ENCODE data around the gene PTCD3. TPM values are rescaled to one million over a fixed set of nuclear protein-coding genes. Genes with fewer than 3 reads are reported as not detected.

PTCD3 gene
- total RNA-seq, 4 donors from 2014 or later: 60.1 to 287 (median 94.3) TPM

DNA sequence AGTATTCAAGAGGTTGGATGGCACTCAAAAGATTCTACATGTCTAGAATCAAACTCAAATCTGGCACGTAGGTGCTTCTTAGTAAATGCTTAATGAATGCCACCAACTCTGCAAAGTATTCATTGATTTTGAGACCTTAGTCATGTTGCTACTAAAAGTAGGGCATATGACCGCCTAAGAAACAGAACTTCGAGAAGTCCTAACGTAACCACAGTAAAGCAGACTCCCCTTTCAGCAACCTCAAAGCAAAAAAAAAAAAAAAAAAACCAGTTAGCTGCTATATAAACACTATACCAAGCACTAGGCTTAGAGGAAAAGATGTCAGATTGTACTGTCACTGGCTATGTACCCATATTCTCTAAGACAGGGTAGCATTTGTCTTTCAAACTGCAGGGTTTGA is 33.9 kb downstream of the PTCD3 start:
- DNase-seq: no peak
- H3K4me1 ChIP-seq: no peaks in the 10 kb centered on the region
- TF ChIP-seq POLR2A (IDR thresholded peaks at IDR 0.05): no peak
- TF ChIP-seq, protein P1, sequence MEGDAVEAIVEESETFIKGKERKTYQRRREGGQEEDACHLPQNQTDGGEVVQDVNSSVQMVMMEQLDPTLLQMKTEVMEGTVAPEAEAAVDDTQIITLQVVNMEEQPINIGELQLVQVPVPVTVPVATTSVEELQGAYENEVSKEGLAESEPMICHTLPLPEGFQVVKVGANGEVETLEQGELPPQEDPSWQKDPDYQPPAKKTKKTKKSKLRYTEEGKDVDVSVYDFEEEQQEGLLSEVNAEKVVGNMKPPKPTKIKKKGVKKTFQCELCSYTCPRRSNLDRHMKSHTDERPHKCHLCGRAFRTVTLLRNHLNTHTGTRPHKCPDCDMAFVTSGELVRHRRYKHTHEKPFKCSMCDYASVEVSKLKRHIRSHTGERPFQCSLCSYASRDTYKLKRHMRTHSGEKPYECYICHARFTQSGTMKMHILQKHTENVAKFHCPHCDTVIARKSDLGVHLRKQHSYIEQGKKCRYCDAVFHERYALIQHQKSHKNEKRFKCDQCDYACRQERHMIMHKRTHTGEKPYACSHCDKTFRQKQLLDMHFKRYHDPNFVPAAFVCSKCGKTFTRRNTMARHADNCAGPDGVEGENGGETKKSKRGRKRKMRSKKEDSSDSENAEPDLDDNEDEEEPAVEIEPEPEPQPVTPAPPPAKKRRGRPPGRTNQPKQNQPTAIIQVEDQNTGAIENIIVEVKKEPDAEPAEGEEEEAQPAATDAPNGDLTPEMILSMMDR (IDR thresholded peaks at IDR 0.05): no peak
- H3K27me3 ChIP-seq: no peaks in the 10 kb centered on the region
- H3K36me3 ChIP-seq: peaks cover 0 to 90% (median 3%) of the 10 kb centered on the region in 3 donors
- no peak overlapping the region for H3K4me3 ChIP-seq
- no peak overlapping the region for H3K27ac ChIP-seq
- H3K9me3 ChIP-seq: no peaks in the 10 kb centered on the region

- no peaks in the 10 kb centered on the region for H3K4me1 ChIP-seq
- DNase-seq: no peak
- H3K36me3 ChIP-seq: peaks cover 0 to 90% (median 3%) of the 10 kb centered on the region in 3 donors
- no peak overlapping the region for H3K4me3 ChIP-seq
- no peak overlapping the region for H3K27ac ChIP-seq
- no peaks in the 10 kb centered on the region for H3K9me3 ChIP-seq
- TF ChIP-seq, protein P1 (IDR thresholded peaks at IDR 0.05): no peak
- no peak for TF ChIP-seq POLR2A (IDR thresholded peaks at IDR 0.05)
- no peaks in the 10 kb centered on the region for H3K27me3 ChIP-seq
Measured at GRCh38 chr2:86140969-86141392, 34.9 kb downstream of the PTCD3 start.

- DNase-seq: no peak
Measured at GRCh38 chr2:86142436-86143257, 36.6 kb downstream of the PTCD3 start.

GRCh38 chr2:86143307-86143706 is 37.3 kb downstream of the PTCD3 start:
- Histone ChIP-seq H3K4me1 (no peaks in the 10 kb centered on the region), H3K27ac (no peak overlapping the region), H3K36me3 (peaks cover 0 to 90% (median 0%) of the 10 kb centered on the region in 3 donors), H3K9me3 (no peaks in the 10 kb centered on the region), H3K4me3 (no peak overlapping the region), H3K27me3 (no peaks in the 10 kb centered on the region)
- TF ChIP-seq, protein P1 (IDR thresholded peaks at IDR 0.05): no peak
- no peak for TF ChIP-seq POLR2A (IDR thresholded peaks at IDR 0.05)
- no peak for DNase-seq

More at GRCh38 chr2:86142436-86143257, 36.6 kb downstream of the PTCD3 start:
- TF ChIP-seq, protein P1 (IDR thresholded peaks at IDR 0.05): no peak
- TF ChIP-seq POLR2A (IDR thresholded peaks at IDR 0.05): no peak
- H3K4me3 ChIP-seq: no peak overlapping the region
- peaks cover 0 to 90% (median under 1%) of the 10 kb centered on the region in 3 donors for H3K36me3 ChIP-seq
- no peaks in the 10 kb centered on the region for H3K4me1 ChIP-seq
- no peaks in the 10 kb centered on the region for H3K9me3 ChIP-seq
- no peaks in the 10 kb centered on the region for H3K27me3 ChIP-seq
- H3K27ac ChIP-seq: no peak overlapping the region

DNA sequence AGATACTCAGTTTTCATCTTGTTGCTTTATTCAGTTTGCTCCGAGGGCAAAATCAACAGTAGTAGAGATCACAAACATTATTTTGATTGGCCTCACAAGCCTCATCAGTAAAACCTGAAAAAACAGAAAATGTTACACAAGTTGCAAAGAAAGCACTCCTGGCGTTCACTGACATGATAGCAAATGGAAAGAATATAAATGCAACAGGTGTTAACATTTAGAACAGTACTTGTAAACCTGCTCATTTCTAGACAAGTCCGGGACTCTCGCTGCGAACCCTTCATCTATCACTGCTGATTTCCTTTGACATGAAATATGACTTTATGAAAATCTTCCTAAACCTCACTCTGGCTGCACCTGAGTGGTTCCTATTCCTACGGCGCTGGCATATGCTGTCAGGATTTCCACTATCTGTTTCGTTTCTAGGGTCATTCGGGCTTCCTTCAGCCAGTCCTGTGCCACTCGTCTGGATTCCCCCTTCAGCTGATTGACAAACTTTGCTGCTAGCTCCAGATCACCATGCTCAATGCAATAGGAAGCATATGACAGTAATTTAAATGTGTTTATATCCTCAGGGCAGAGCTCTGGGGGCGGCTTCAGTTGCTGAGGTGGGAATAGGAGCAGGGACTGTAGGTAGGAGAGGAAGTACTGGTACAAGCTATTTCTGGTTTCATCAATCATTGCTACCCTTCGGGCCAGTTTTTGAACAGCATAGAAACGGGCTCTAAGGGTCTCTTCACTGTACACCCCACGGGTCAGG is 38.1 kb downstream of the PTCD3 start:
- H3K27ac ChIP-seq: no peak overlapping the region
- H3K36me3 ChIP-seq: peaks cover 0 to 90% (median 0%) of the 10 kb centered on the region in 3 donors
- no peak overlapping the region for H3K4me3 ChIP-seq
- no peaks in the 10 kb centered on the region for H3K4me1 ChIP-seq
- H3K9me3 ChIP-seq: no peaks in the 10 kb centered on the region
- H3K27me3 ChIP-seq: no peaks in the 10 kb centered on the region
- TF ChIP-seq, protein P1 (IDR thresholded peaks at IDR 0.05): no peak
- TF ChIP-seq POLR2A (IDR thresholded peaks at IDR 0.05): no peak
- DNase-seq: no peak

Measured in Peyer's patch (tissue), 4 donors.